ENCODE measurements around the gene ZBTB24. TPM values are rescaled to one million over a fixed set of nuclear protein-coding genes. Genes with fewer than 3 reads are reported as not detected.
A peak's percentile ranks its signal among the peaks of the same experiment; 100 is the strongest.

The ZBTB24 gene
- total and polyA plus RNA-seq, 2 of the 13 experiments (the other 11 are each of a cell fraction or from before 2014, with no cell fraction given) = 1.5 to 6.2 TPM

- 9% methylated on average over 32 of the region's 38 CpGs for WGBS (ENCODE audit: low lambda C conversion rate)
- ATAC-seq (peak; percentile 27; the same call in 2 of the 3 replicates), FAIRE-seq (no peak), DNase-seq (ENCODE audit: low spot score) (no peak)
- POLR2A ChIA-PET = interaction anchor here (0.6 to 5.4 kb wide), 2 partner anchors 13 to 15 kb away, joined by 3 to 22 read pairs; partner anchors contain the start of genes PPIL6 and SMPD2
- Histone ChIP-seq H3K36me3 (replicated peaks in 1 of 2; ENCODE audit: control insufficient read depth in 1 of 2, insufficient read depth in 2 of 2, low read length in 2 of 2) (no peaks in the 10 kb centered on the region; a peak in 1 of 5 replicates), H4K20me1 (ENCODE audit: insufficient read depth, low read length) (no peaks in the 10 kb centered on the region), H3K4me3 (replicated peaks in 1 of 3; ENCODE audit: insufficient read depth in 1 of 3, low read depth in 2 of 3, low read length in 3 of 3) (peak overlapping the region; percentile 66 to 92 (median 90)), H3K79me2 (ENCODE audit: insufficient read depth, low read length) (no peaks in the 10 kb centered on the region), H3K27me3 (ENCODE audit: control insufficient read depth in 1 of 2, insufficient read depth in 2 of 2, low read length in 2 of 2) (no peaks in the 10 kb centered on the region), H2AFZ (ENCODE audit: low read length) (no peak overlapping the region), H3K4me2 (ENCODE audit: low read depth, low read length) (peak overlapping the region; percentile 77), H3K4me1 (ENCODE audit: insufficient read depth, low read length) (peaks cover 20% of the 10 kb centered on the region), H3K9ac (ENCODE audit: insufficient read depth, low read depth, low read length) (peak overlapping the region; percentile 54; the same call in 1 of the 2 replicates), H3K27ac (ENCODE audit: extremely low read length, insufficient read depth, low read length) (no peak overlapping the region), H3K9me3 (ENCODE audit: low read length) (no peaks in the 10 kb centered on the region)
- CTCF ChIA-PET (ENCODE audit: low intra/inter-chr PET ratio, low total read pairs) = no interaction called here
- intact Hi-C loops (cut with micrococcal nuclease; ENCODE audit: unreplicated experiment) = loop anchor here (5.0 kb wide), 1 partner anchor 269 kb away; no protein-coding TSS in a partner anchor
- in situ Hi-C loops (cut with HindIII; ENCODE audit: extremely low pct_ligation_motif_present, low pct_unique_long_range_greater_than_20kb) = no loop called here
- no TSS peak for BruUV-seq (replicated peaks)
- TF ChIP-seq ZIK1 (CRISPR knock-in tag; IDR thresholded peaks at IDR 0.05; ENCODE audit: borderline replicate concordance, low read depth) = no peak
- TF ChIP-seq BATF2 (CRISPR knock-in tag; IDR thresholded peaks at IDR 0.05) = no peak
- no peak for TF ChIP-seq KLF12 (CRISPR knock-in tag; IDR thresholded peaks at IDR 0.05; ENCODE audit: borderline replicate concordance)
- TF ChIP-seq HMG20B (CRISPR knock-in tag; conservative IDR thresholded peaks at IDR 0.05) = no peak
- peak; percentile 65; the same call in 1 of the 2 replicates for TF ChIP-seq KDM2A (CRISPR knock-in tag; IDR thresholded peaks at IDR 0.05; ENCODE audit: borderline replicate concordance, low read depth)
- TF ChIP-seq RNF219 (CRISPR knock-in tag; IDR thresholded peaks at IDR 0.05) = no peak
- no peak for TF ChIP-seq ZNF7 (CRISPR knock-in tag; IDR thresholded peaks at IDR 0.05)
- TF ChIP-seq FOXK1 (CRISPR knock-in tag; IDR thresholded peaks at IDR 0.05; ENCODE audit: borderline replicate concordance, low read depth) = no peak
- TF ChIP-seq ZNF891 (CRISPR knock-in tag; IDR thresholded peaks at IDR 0.05) = no peak
- no peak for TF ChIP-seq SP1 (IDR thresholded peaks at IDR 0.05)
- TF ChIP-seq SP1 (CRISPR knock-in tag; IDR thresholded peaks at IDR 0.05) = no peak
- TF ChIP-seq KAT8 (CRISPR knock-in tag; IDR thresholded peaks at IDR 0.05) = no peak
- TF ChIP-seq ZEB1 (IDR thresholded peaks at IDR 0.05; ENCODE audit: insufficient replicate concordance, low read depth) = no peak
- TF ChIP-seq MAZ (IDR thresholded peaks at IDR 0.05; ENCODE audit: borderline replicate concordance, low read depth, low read length) = no peak
- no peak for TF ChIP-seq MAZ (CRISPR knock-in tag; IDR thresholded peaks at IDR 0.05; ENCODE audit: low read depth)
- no peak for TF ChIP-seq ZNF569 (CRISPR knock-in tag; IDR thresholded peaks at IDR 0.05; ENCODE audit: borderline replicate concordance)
- TF ChIP-seq IKZF4 (CRISPR knock-in tag; IDR thresholded peaks at IDR 0.05; ENCODE audit: borderline replicate concordance, low read depth, not compliant biosample characterization) = no peak
- no peak for TF ChIP-seq TCF12 (IDR thresholded peaks at IDR 0.05)
- no peak for TF ChIP-seq TCF12 (CRISPR knock-in tag; IDR thresholded peaks at IDR 0.05)
Measured at GRCh38 chr6:109456111-109456583, 26.9 kb downstream of the ZBTB24 start.
